H1 (cell line): ENCODE results near the gene CPNE4. TPM values are rescaled to one million over a fixed set of nuclear protein-coding genes. Genes with fewer than 3 reads are reported as not detected.

Source experiments
- CTCF ChIA-PET: fragments of 300-600 bp; sonication (Branson Sonifier 250); formaldehyde crosslinking; loops from one replicate; lab custom pipeline; 2021; ENCODE audit not compliant: partially characterized antibody; lab: Charles Lee
- POLR2A ChIA-PET: fragments of 300-600 bp; sonication (Branson Sonifier 250); formaldehyde crosslinking; loops from one replicate; lab custom pipeline; 2021; ENCODE audit warnings: inconsistent platforms; ENCODE audit not compliant: partially characterized antibody; lab: Charles Lee
- DNase-seq, 2 experiments: peaks; one replicate each; pipeline versions ENCODE4 v3.0.0 to v3.0.0-alpha.2; 2010 to 2022; ENCODE audit warnings: low spot score in 2 of 2, low read depth in 1 of 2, mixed read lengths in 1 of 2
- FAIRE-seq: peaks from 2 replicates; lab custom pipeline; 2011; peaks lifted over from hg19 to GRCh38; lab: Jason Lieb, UNC
- H2AFZ ChIP-seq: 2 replicates; pipeline ENCODE4 v1.8.1; 2012; ENCODE audit warnings: low read length, inconsistent platforms
- H2AK5ac ChIP-seq: 2 replicates; pipeline ENCODE4 v1.6.1; 2013; ENCODE audit warnings: low read depth, low read length
- H2BK120ac ChIP-seq: replicated peaks from 2 replicates; pipeline ENCODE3; 2013; ENCODE audit warnings: low read depth, low read length, inconsistent platforms
- H2BK12ac ChIP-seq: 2 replicates; pipeline ENCODE4 v1.6.1; 2013; ENCODE audit warnings: low read depth, low read length
- H2BK15ac ChIP-seq: 2 replicates; pipeline ENCODE4 v1.6.1; 2013; ENCODE audit warnings: low read length
- H2BK20ac ChIP-seq: 2 replicates; pipeline ENCODE4 v1.6.1; 2013; ENCODE audit warnings: low read length
- H2BK5ac ChIP-seq: 2 replicates; pipeline ENCODE4 v1.6.1; 2013; ENCODE audit warnings: low read depth, low read length
- H3K14ac ChIP-seq: 2 replicates; pipeline ENCODE4 v1.6.1; 2013; ENCODE audit warnings: inconsistent platforms; ENCODE audit not compliant: insufficient read length
- H3K18ac ChIP-seq: 2 replicates; pipeline ENCODE4 v1.6.1; 2013; ENCODE audit warnings: low read length; ENCODE audit errors: extremely low read depth
- H3K23ac ChIP-seq: 2 replicates; pipeline ENCODE4 v1.6.1; 2013; ENCODE audit warnings: inconsistent platforms; ENCODE audit not compliant: insufficient read length
- H3K23me2 ChIP-seq: 2 replicates; pipeline ENCODE4 v1.6.1; 2013; ENCODE audit warnings: low read depth, low read length
- H3K27ac ChIP-seq: 2 replicates; pipeline ENCODE4 v1.6.1; 2011; ENCODE audit warnings: low read depth, low read length, inconsistent platforms
- H3K27me3 ChIP-seq, 4 experiments: replicated peaks in 1 of 4; 1 replicate in 1 of 4; 2 replicates in 3 of 4; pipeline versions ENCODE4 v1.6.1 to v1.8.1; 2011 to 2013; ENCODE audit warnings: low read length in 3 of 4, mild to moderate bottlenecking in 3 of 4, inconsistent platforms in 2 of 4, mixed read lengths in 2 of 4, moderate library complexity in 1 of 4; ENCODE audit not compliant: control insufficient read depth in 3 of 4, insufficient read depth in 3 of 4; ENCODE audit errors: extremely low read depth in 1 of 4
- H3K36me3 ChIP-seq, 4 experiments: 2 replicates each; pipeline versions ENCODE4 v1.6.1 to v1.8.1; 2011 to 2013; ENCODE audit warnings: mild to moderate bottlenecking in 4 of 4, low read length in 3 of 4, moderate library complexity in 2 of 4, control low read depth in 1 of 4, inconsistent platforms in 1 of 4; ENCODE audit not compliant: insufficient read depth in 4 of 4, control insufficient read depth in 2 of 4
- H3K4ac ChIP-seq: replicated peaks from 2 replicates; pipeline ENCODE3; 2013; ENCODE audit warnings: low read length, low read depth, mixed read lengths, inconsistent platforms; ENCODE audit not compliant: insufficient read length
- H3K4me1 ChIP-seq, 4 experiments: replicated peaks in 1 of 4; 1 replicate in 1 of 4; 2 replicates in 3 of 4; pipeline versions ENCODE4 v1.6.1 to v1.8.1; 2011 to 2013; ENCODE audit warnings: low read length in 3 of 4, inconsistent platforms in 2 of 4, mixed read lengths in 1 of 4; ENCODE audit not compliant: insufficient read depth in 4 of 4, control insufficient read depth in 3 of 4
- H3K4me2 ChIP-seq, 2 experiments: 2 replicates each; pipeline versions ENCODE4 v1.6.1 to v1.8.1; 2011 to 2013; ENCODE audit warnings: low read depth in 2 of 2, low read length in 2 of 2, control low read depth in 1 of 2, inconsistent platforms in 1 of 2, mild to moderate bottlenecking in 1 of 2; ENCODE audit not compliant: insufficient read depth in 1 of 2
- H3K4me3 ChIP-seq, 4 experiments: fragments of 200-600, 300-600 bp in 1 of 4; sonication (generic), shearing (Covaris generic), sonication (Bioruptor Twin) in 1 of 4; 2 replicates each; pipeline versions ENCODE4 v1.5.1 to v1.8.1; 2011 to 2016; ENCODE audit warnings: low read length in 4 of 4, low read depth in 3 of 4, control low read depth in 2 of 4, inconsistent platforms in 2 of 4, mild to moderate bottlenecking in 2 of 4, mixed read lengths in 1 of 4, moderate library complexity in 1 of 4; ENCODE audit not compliant: insufficient read depth in 2 of 4; ENCODE audit errors: extremely low read depth in 1 of 4
- H3K56ac ChIP-seq: replicated peaks from 2 replicates; pipeline ENCODE3; 2013; ENCODE audit warnings: low read depth, mild to moderate bottlenecking, mixed read lengths, low read length, inconsistent platforms; ENCODE audit not compliant: insufficient read length
- H3K79me1 ChIP-seq: 2 replicates; pipeline ENCODE4 v1.6.1; 2013; ENCODE audit warnings: low read depth, low read length, control low read depth
- H3K79me2 ChIP-seq, 2 experiments: 2 replicates each; pipeline versions ENCODE4 v1.6.1 to v1.8.1; 2012 to 2013; ENCODE audit warnings: low read length in 2 of 2, mild to moderate bottlenecking in 2 of 2, inconsistent platforms in 1 of 2; ENCODE audit not compliant: insufficient read depth in 2 of 2, control insufficient read depth in 1 of 2
- H3K9ac ChIP-seq, 4 experiments: replicated peaks in 1 of 4; 1 replicate in 1 of 4; 2 replicates in 3 of 4; pipeline versions ENCODE4 v1.6.1 to v1.8.1; 2011 to 2013; ENCODE audit warnings: low read depth in 3 of 4, low read length in 3 of 4, control low read depth in 2 of 4, mild to moderate bottlenecking in 2 of 4, moderate library complexity in 2 of 4, inconsistent platforms in 1 of 4; ENCODE audit errors: extremely low read depth in 1 of 4
- H3K9me3 ChIP-seq, 2 experiments: 2 replicates each; pipeline versions ENCODE4 v1.6.1 to v1.8.1; 2012 to 2013; ENCODE audit warnings: mild to moderate bottlenecking in 2 of 2, moderate library complexity in 2 of 2, control low read depth in 1 of 2, inconsistent platforms in 1 of 2, low read depth in 1 of 2, low read length in 1 of 2, mixed read lengths in 1 of 2; ENCODE audit not compliant: insufficient read depth in 2 of 2
- H4K20me1 ChIP-seq, 2 experiments: replicated peaks in 1 of 2; 2 replicates each; pipeline versions ENCODE3 to v1.8.1; 2011 to 2013; ENCODE audit warnings: inconsistent platforms in 2 of 2, low read length in 2 of 2, mild to moderate bottlenecking in 1 of 2; ENCODE audit not compliant: insufficient read depth in 2 of 2, control insufficient read depth in 1 of 2
- H4K5ac ChIP-seq: 2 replicates; pipeline ENCODE4 v1.6.1; 2013; ENCODE audit warnings: low read length, low read depth, mixed read lengths, inconsistent platforms; ENCODE audit not compliant: insufficient read length
- H4K8ac ChIP-seq: 2 replicates; pipeline ENCODE4 v1.8.0; 2013; ENCODE audit warnings: mild to moderate bottlenecking, moderate library complexity, low read length, inconsistent platforms; ENCODE audit not compliant: insufficient read depth; ENCODE audit errors: extremely low read depth
- H4K91ac ChIP-seq: replicated peaks from 2 replicates; pipeline ENCODE3; 2013; ENCODE audit warnings: low read length, mixed read lengths, inconsistent platforms; ENCODE audit not compliant: insufficient read length
- BACH1 ChIP-seq: IDR thresholded peaks from 2 replicates; pipeline ENCODE4 v1.6.1; 2012; ENCODE audit warnings: low read length, improper control_type of control experiment
- BCL11A ChIP-seq, 2 experiments: IDR thresholded peaks; one replicate each; pipeline ENCODE4 v1.6.1; 2011; ENCODE audit warnings: low read depth in 2 of 2, low read length in 2 of 2, mild to moderate bottlenecking in 2 of 2
- CBX5 ChIP-seq: fragments of 300-800, 300-1000 bp; sonication (generic); IDR thresholded peaks from 2 replicates; pipeline ENCODE4 v1.7.1; 2016; ENCODE audit warnings: antibody characterized with exemption, low read length, low read depth
- HDAC2 ChIP-seq, 2 experiments: fragments of 300-600 bp in 1 of 2; sonication (generic) in 1 of 2; IDR thresholded peaks; 2 replicates each; pipeline ENCODE4 v1.6.1; 2011 to 2012; ENCODE audit warnings: low read depth in 2 of 2, low read length in 2 of 2, mild to moderate bottlenecking in 2 of 2, moderate library complexity in 2 of 2, borderline replicate concordance in 1 of 2, inconsistent platforms in 1 of 2
- JUN ChIP-seq: IDR thresholded peaks from 2 replicates; pipeline ENCODE4 v1.6.1; 2011; ENCODE audit warnings: low read depth, mild to moderate bottlenecking, improper control_type of control experiment, low read length
- MAFK ChIP-seq: IDR thresholded peaks from 2 replicates; pipeline ENCODE4 v1.6.1; 2012; ENCODE audit warnings: low read depth, mild to moderate bottlenecking, improper control_type of control experiment, low read length
- SAP30 ChIP-seq: fragments of 300-600 bp; sonication (generic); IDR thresholded peaks from 2 replicates; pipeline ENCODE4 v1.7.1; 2012; ENCODE audit warnings: low read length, moderate library complexity, mild to moderate bottlenecking, inconsistent platforms; ENCODE audit not compliant: insufficient read depth, insufficient replicate concordance
- SIRT6 ChIP-seq: IDR thresholded peaks from one replicate; pipeline ENCODE4 v1.7.1; 2012; ENCODE audit warnings: low read length, inconsistent platforms
- SP1 ChIP-seq: IDR thresholded peaks from 2 replicates; pipeline ENCODE4 v1.6.1; 2011; ENCODE audit warnings: low read depth, low read length
- YY1 ChIP-seq: IDR thresholded peaks from 2 replicates; pipeline ENCODE4 v1.6.1; 2011; ENCODE audit warnings: low read depth, mild to moderate bottlenecking, low read length
- WGBS, 2 experiments: shearing (Covaris generic) in 1 of 2; methylation state at CpG; one replicate each; pipeline versions ENCODE4 v1.1.6 to v1.1.7; 2013 to 2015; ENCODE audit warnings: low lambda C conversion rate in 2 of 2, mixed read lengths in 2 of 2, inconsistent platforms in 1 of 2, low coverage in 1 of 2, missing lambda C conversion rate in 1 of 2; ENCODE audit not compliant: insufficient replicate concordance in 2 of 2, insufficient coverage in 1 of 2, insufficient read length in 1 of 2; ENCODE audit errors: extremely low coverage in 1 of 2, missing lambda C conversion rate in 1 of 2; 5-methylcytosine and 5-hydroxymethylcytosine counted together
- polyA plus RNA-seq, 7 experiments: library from polyadenylated mRNA; depleted of rRNA in 3 of 7; stranded (reverse) in 5 of 7; unstranded in 2 of 7; fragments of >200 nt in 5 of 7; fragments of 200-250 nt in 2 of 7; gene quantifications; 1 replicate in 5 of 7; 2 replicates in 1 of 7; 4 replicates in 1 of 7; pipeline versions ENCODE4 v1.2.1 to v1.2.3, GENCODE V29; 2011 to 2013; ENCODE audit warnings: missing spikeins in 2 of 7, mixed read lengths in 2 of 7
- total RNA-seq: library from RNA; stranded (reverse); fragmentation: NEBNext Ultra II Directional; extraction: Animal tissue kit (Norgen Biotek cat#: 25700); gene quantifications from 2 replicates; pipeline ENCODE4 v1.2.1, GENCODE V29; 2021
- TF ChIP-seq, protein P1 (sequence below): IDR thresholded peaks from 2 replicates; pipeline ENCODE4 v1.6.1; 2011; ENCODE audit warnings: low read depth, mild to moderate bottlenecking, low read length; ENCODE audit not compliant: insufficient read depth
- TF ChIP-seq, protein P2 (sequence below): IDR thresholded peaks from 2 replicates; pipeline ENCODE4 v1.6.1; 2012; ENCODE audit warnings: low read length, inconsistent platforms

CPNE4 gene
- total and polyA plus RNA-seq, 2 of the 8 experiments (the other 6 are each of a cell fraction or from before 2014, with no cell fraction given), result 0.82 to 3.8 TPM

DNA sequence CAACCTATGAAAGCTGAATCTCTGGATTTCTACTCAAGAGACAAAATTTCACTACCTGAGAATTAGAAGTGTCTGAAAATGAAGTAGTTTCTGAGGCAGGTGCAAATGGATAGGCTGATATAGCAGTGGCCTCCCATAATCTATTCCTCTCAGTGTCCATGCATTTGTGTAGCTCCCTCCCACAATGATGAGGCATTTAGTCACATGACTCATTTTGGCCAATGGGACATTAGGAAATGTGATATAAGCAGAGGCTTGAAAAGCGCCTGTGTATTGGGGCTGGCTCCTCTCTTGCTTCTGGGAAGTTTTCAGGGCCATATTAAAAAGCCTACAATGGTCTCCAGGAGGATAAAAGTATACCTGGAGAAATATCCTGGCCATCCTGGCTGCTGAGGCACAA is 452.4 kb downstream of the CPNE4 start:
- ChIA-PET POLR2A (no interaction called here), CTCF (interaction anchor here (1.0 to 1.9 kb wide), 2 partner anchors 9 to 33 kb away, joined by 3 to 4 read pairs; no protein-coding TSS in a partner anchor)
- no peak overlapping the region for H2AFZ ChIP-seq
- FAIRE-seq, result no peak
- no peak overlapping the region for H4K91ac ChIP-seq
- no peak overlapping the region for H3K4ac ChIP-seq
- no peak overlapping the region for H3K23ac ChIP-seq
- no peak overlapping the region for H2BK15ac ChIP-seq
- H3K36me3 ChIP-seq, result no peaks in the 10 kb centered on the region
- no peaks in the 10 kb centered on the region for H3K79me2 ChIP-seq
- 100% methylated on average over 1 of the region's 1 CpG; no CpG with 5 or more reads in 1 of the 2 experiments for WGBS, 2 experiments
- H3K23me2 ChIP-seq, result no peaks in the 10 kb centered on the region
- H2BK12ac ChIP-seq, result no peak overlapping the region
- H3K9me3 ChIP-seq, result no peaks in the 10 kb centered on the region
- no peak overlapping the region for H3K18ac ChIP-seq
- H3K27ac ChIP-seq, result no peak overlapping the region
- no peak overlapping the region for H4K5ac ChIP-seq
- H4K8ac ChIP-seq, result no peak overlapping the region
- no peak overlapping the region for H2AK5ac ChIP-seq
- no peaks in the 10 kb centered on the region for H4K20me1 ChIP-seq
- DNase-seq, result no peak
- H3K4me1 ChIP-seq, result no peaks in the 10 kb centered on the region
- no peak overlapping the region for H2BK120ac ChIP-seq
- H3K79me1 ChIP-seq, result no peaks in the 10 kb centered on the region
- no peak overlapping the region for H3K9ac ChIP-seq
- no peak overlapping the region for H3K4me3 ChIP-seq
- H3K4me2 ChIP-seq, result no peak overlapping the region
- no peak overlapping the region for H3K14ac ChIP-seq
- H2BK20ac ChIP-seq, result no peak overlapping the region
- no peak overlapping the region for H2BK5ac ChIP-seq
- H3K56ac ChIP-seq, result no peak overlapping the region
- no peaks in the 10 kb centered on the region for H3K27me3 ChIP-seq
- TF ChIP-seq CBX5 (no peak), SAP30 (no peak), HDAC2 (IDR thresholded peaks at IDR 0.05; ENCODE audit: borderline replicate concordance in 1 of 2, low read depth in 2 of 2, low read length in 2 of 2) (no peak), BCL11A (IDR thresholded peaks at IDR 0.05; ENCODE audit: low read depth in 2 of 2, low read length in 2 of 2) (no peak), BACH1 (no peak), SP1 (no peak), SIRT6 (no peak), MAFK (no peak), JUN (no peak), YY1 (no peak)
- TF ChIP-seq, protein P1, sequence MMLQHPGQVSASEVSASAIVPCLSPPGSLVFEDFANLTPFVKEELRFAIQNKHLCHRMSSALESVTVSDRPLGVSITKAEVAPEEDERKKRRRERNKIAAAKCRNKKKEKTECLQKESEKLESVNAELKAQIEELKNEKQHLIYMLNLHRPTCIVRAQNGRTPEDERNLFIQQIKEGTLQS, result no peak
- TF ChIP-seq, protein P2, sequence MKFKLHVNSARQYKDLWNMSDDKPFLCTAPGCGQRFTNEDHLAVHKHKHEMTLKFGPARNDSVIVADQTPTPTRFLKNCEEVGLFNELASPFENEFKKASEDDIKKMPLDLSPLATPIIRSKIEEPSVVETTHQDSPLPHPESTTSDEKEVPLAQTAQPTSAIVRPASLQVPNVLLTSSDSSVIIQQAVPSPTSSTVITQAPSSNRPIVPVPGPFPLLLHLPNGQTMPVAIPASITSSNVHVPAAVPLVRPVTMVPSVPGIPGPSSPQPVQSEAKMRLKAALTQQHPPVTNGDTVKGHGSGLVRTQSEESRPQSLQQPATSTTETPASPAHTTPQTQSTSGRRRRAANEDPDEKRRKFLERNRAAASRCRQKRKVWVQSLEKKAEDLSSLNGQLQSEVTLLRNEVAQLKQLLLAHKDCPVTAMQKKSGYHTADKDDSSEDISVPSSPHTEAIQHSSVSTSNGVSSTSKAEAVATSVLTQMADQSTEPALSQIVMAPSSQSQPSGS, result no peak
